ENCODE results near the gene VTCN1.

The VTCN1 gene

GRCh38 chr1:117213046-117213445, 2.3 kb upstream of the VTCN1 start:
- no peak for DNase-seq (ENCODE audit: low read depth)
- H3K4me3 ChIP-seq (ENCODE audit: low read depth, low read length), result no peak overlapping the region
- no peak for TF ChIP-seq CTCF (IDR thresholded peaks at IDR 0.05; ENCODE audit: low read depth, low read length, missing control alignments)

- no peak for DNase-seq (ENCODE audit: low read depth)
- H3K4me3 ChIP-seq (ENCODE audit: low read depth, low read length), result no peak overlapping the region
- TF ChIP-seq CTCF (IDR thresholded peaks at IDR 0.05; ENCODE audit: low read depth, low read length, missing control alignments), result no peak
Measured at GRCh38 chr1:117210386-117210785, 341 bp downstream of the VTCN1 start.

- no peak overlapping the region for H3K4me3 ChIP-seq (ENCODE audit: low read depth, low read length)
- TF ChIP-seq CTCF (IDR thresholded peaks at IDR 0.05; ENCODE audit: low read depth, low read length, missing control alignments), result no peak
- no peak for DNase-seq (ENCODE audit: low read depth)
Measured at GRCh38 chr1:117209094-117209493, 1.6 kb downstream of the VTCN1 start.

- no peak overlapping the region for H3K4me3 ChIP-seq (ENCODE audit: low read depth, low read length)
- no peak for TF ChIP-seq CTCF (IDR thresholded peaks at IDR 0.05; ENCODE audit: low read depth, low read length, missing control alignments)
Measured at GRCh38 chr1:117208580-117208979, 2.1 kb downstream of the VTCN1 start.

GRCh38 chr1:117205368-117205767, 5.4 kb downstream of the VTCN1 start:
- no peak overlapping the region for H3K4me3 ChIP-seq (ENCODE audit: low read depth, low read length)
- no peak for DNase-seq (ENCODE audit: low read depth)
- TF ChIP-seq CTCF (IDR thresholded peaks at IDR 0.05; ENCODE audit: low read depth, low read length, missing control alignments), result no peak

More at GRCh38 chr1:117208580-117208979, 2.1 kb downstream of the VTCN1 start:
- no peak for DNase-seq (ENCODE audit: low read depth)

- TF ChIP-seq CTCF (IDR thresholded peaks at IDR 0.05; ENCODE audit: low read depth, low read length, missing control alignments), result no peak
- DNase-seq (ENCODE audit: low read depth), result no peak
- no peak overlapping the region for H3K4me3 ChIP-seq (ENCODE audit: low read depth, low read length)
Measured at GRCh38 chr1:117201808-117202207, 8.9 kb downstream of the VTCN1 start.

GRCh38 chr1:117198097-117198496, 12.6 kb downstream of the VTCN1 start:
- DNase-seq (ENCODE audit: low read depth), result no peak
- no peak for TF ChIP-seq CTCF (IDR thresholded peaks at IDR 0.05; ENCODE audit: low read depth, low read length, missing control alignments)
- no peak overlapping the region for H3K4me3 ChIP-seq (ENCODE audit: low read depth, low read length)

All from GM12864 (cell line).